K562 (cell line): ENCODE data around the gene ARHGAP4. TPM values are rescaled to one million over a fixed set of nuclear protein-coding genes. Genes with fewer than 3 reads are reported as not detected.

ENCODE experiments used
- ATAC-seq: fragments of 200-7000 bp; cut with Tn5 transposase; 3 replicates; pipeline ENCODE4 v1.9.1; 2020; ENCODE audit warnings: moderate library complexity
- BruUV-seq: library from RNA; stranded (reverse); fragments of 400-500 nt; replicated peaks from 2 replicates; lab custom pipeline; 2021; lab: Mats Ljungman, UMichigan
- CTCF ChIA-PET: fragments of 300-600 bp; formaldehyde crosslinking; extraction: SDS; loops from one replicate; lab custom pipeline; 2021; ENCODE audit warnings: low intra/inter-chr PET ratio; lab: Yijun Ruan, JAX
- POLR2A ChIA-PET: fragments of 300-600, 350-650 bp; sonication (Branson Sonifier 250); formaldehyde crosslinking; extraction: SDS; loops from one replicate; lab custom pipeline; 2021; ENCODE audit warnings: antibody characterized with exemption, inconsistent platforms; lab: Yijun Ruan, JAX
- DNase-seq, 4 experiments: peaks; one replicate each; pipeline versions ENCODE4 v3.0.0 to v3.0.0-alpha.2; 2011 to 2018; ENCODE audit warnings: low spot score in 3 of 4, mixed read lengths in 3 of 4; ENCODE audit errors: extremely low read depth in 1 of 4
- FAIRE-seq: peaks from 2 replicates; lab custom pipeline; 2011; peaks lifted over from hg19 to GRCh38; lab: Jason Lieb, UNC
- H2AFZ ChIP-seq: 2 replicates; pipeline ENCODE4 v1.6.0; 2011; ENCODE audit warnings: low read depth, low read length, control low read depth, inconsistent platforms
- H3K27ac ChIP-seq: fragments of 200-600 bp; 3 replicates; pipeline ENCODE4 v1.8.0; 2011; ENCODE audit warnings: low read depth, mild to moderate bottlenecking, control low read depth, inconsistent platforms, low read length, moderate library complexity, mixed read lengths; ENCODE audit errors: extremely low read depth
- H3K27me3 ChIP-seq, 2 experiments: fragments of 300-600 bp in 1 of 2; 2 replicates in 1 of 2; 3 replicates in 1 of 2; pipeline versions ENCODE4 v1.6.0 to v1.8.0; 2011; ENCODE audit warnings: inconsistent platforms in 2 of 2, low read length in 2 of 2, mild to moderate bottlenecking in 1 of 2, mixed read lengths in 1 of 2, moderate library complexity in 1 of 2; ENCODE audit not compliant: control insufficient read depth in 2 of 2, insufficient read depth in 2 of 2
- H3K36me3 ChIP-seq: fragments of 300-600 bp; 3 replicates; pipeline ENCODE4 v1.8.0; 2011; ENCODE audit warnings: mild to moderate bottlenecking, low read length, inconsistent platforms; ENCODE audit not compliant: control insufficient read depth, insufficient read depth
- H3K4me1 ChIP-seq, 2 experiments: fragments of 200-600 bp in 1 of 2; replicated peaks in 1 of 2; 2 replicates in 1 of 2; 3 replicates in 1 of 2; pipeline versions ENCODE4 v1.5.1 to v1.8.0; 2011; ENCODE audit warnings: inconsistent platforms in 2 of 2, low read length in 2 of 2, mild to moderate bottlenecking in 1 of 2, mixed read lengths in 1 of 2, moderate library complexity in 1 of 2; ENCODE audit not compliant: control insufficient read depth in 2 of 2, insufficient read depth in 2 of 2
- H3K4me2 ChIP-seq: 2 replicates; pipeline ENCODE4 v1.6.1; 2011; ENCODE audit warnings: low read length, control low read depth, inconsistent platforms, mixed read lengths; ENCODE audit not compliant: insufficient read depth
- H3K4me3 ChIP-seq: fragments of 200-600 bp; sonication (generic), shearing (Covaris generic); 2 replicates; pipeline ENCODE4 v1.5.1; 2016; ENCODE audit warnings: control low read depth, inconsistent platforms
- H3K79me2 ChIP-seq: fragments of 200-600 bp; 3 replicates; pipeline ENCODE4 v1.8.0; 2011; ENCODE audit warnings: low read length, inconsistent platforms; ENCODE audit not compliant: control insufficient read depth, insufficient read depth
- H3K9ac ChIP-seq, 2 experiments: 2 replicates each; pipeline versions ENCODE4 v1.6.0 to v1.6.1; 2011; ENCODE audit warnings: low read depth in 2 of 2, low read length in 2 of 2, control low read depth in 1 of 2, inconsistent platforms in 1 of 2, mild to moderate bottlenecking in 1 of 2, mixed read lengths in 1 of 2; ENCODE audit not compliant: insufficient read depth in 1 of 2
- H3K9me1 ChIP-seq: one replicate; pipeline ENCODE4 v1.6.0; 2011; ENCODE audit warnings: inconsistent platforms, mild to moderate bottlenecking, low read length, moderate library complexity; ENCODE audit not compliant: control insufficient read depth, insufficient read depth
- H3K9me3 ChIP-seq: replicated peaks from 2 replicates; pipeline ENCODE4 v1.5.1; 2011; ENCODE audit warnings: low read depth, low read length, inconsistent platforms; ENCODE audit not compliant: control insufficient read depth, insufficient read depth
- H4K20me1 ChIP-seq: replicated peaks from 2 replicates; pipeline ENCODE4 v1.6.1; 2011; ENCODE audit warnings: low read length, inconsistent platforms, mixed read lengths; ENCODE audit not compliant: control insufficient read depth, insufficient read depth
- CCAR2 ChIP-seq: fragments of 200-400 bp; formaldehyde crosslinking; IDR thresholded peaks from 2 replicates; pipeline ENCODE4 v1.6.1; 2017; ENCODE audit warnings: mild to moderate bottlenecking, low read depth, low read length
- ILF3 ChIP-seq: fragments of 450-650 bp; IDR thresholded peaks from 2 replicates; pipeline ENCODE4 v1.6.1; 2018; ENCODE audit warnings: antibody characterized with exemption, mild to moderate bottlenecking, moderate library complexity, borderline replicate concordance
- NR3C1 ChIP-seq: sonication (generic); formaldehyde crosslinking; IDR thresholded peaks from 2 replicates; pipeline ENCODE4 v1.8.1; 2022; ENCODE audit warnings: missing genetic modification reagents
- POLR2G ChIP-seq: fragments of 200-400 bp; formaldehyde crosslinking; IDR thresholded peaks from 2 replicates; pipeline ENCODE4 v1.6.1; 2017; ENCODE audit warnings: low read depth, mild to moderate bottlenecking, antibody characterized with exemption, low read length, moderate library complexity
- ZC3H4 ChIP-seq: sonication (generic); formaldehyde crosslinking; IDR thresholded peaks from 2 replicates; pipeline ENCODE4 v1.9.0; 2021; ENCODE audit warnings: missing genetic modification reagents, borderline replicate concordance
- ZNF644 ChIP-seq: fragments of 200-800 bp; sonication (Bioruptor generic); IDR thresholded peaks from 2 replicates; pipeline ENCODE4 v1.6.1; 2016; ENCODE audit warnings: low read depth, missing genetic modification characterization, missing compliant biosample characterization
- WGBS: fragments of 100-300 bp; shearing (Covaris generic); methylation state at CpG from one replicate; pipeline ENCODE4 v1.1.6; 2016; ENCODE audit warnings: low coverage, mixed read lengths; ENCODE audit not compliant: insufficient coverage; ENCODE audit errors: missing lambda C conversion rate; 5-methylcytosine and 5-hydroxymethylcytosine counted together
- in situ Hi-C: fragments of 300-500 bp; cut with MboI; formaldehyde crosslinking; loops from 4 replicates; pipeline ENCODE4 v1.15.0; 2018; ENCODE audit warnings: inconsistent platforms, mixed read lengths
- intact Hi-C: fragments of 100-400 bp; cut with micrococcal nuclease; formaldehyde crosslinking; loops from 2 replicates; pipeline ENCODE4 v1.14.2; 2022
- polyA plus RNA-seq, 8 experiments: library from polyadenylated mRNA; depleted of rRNA in 4 of 8; stranded (reverse) in 5 of 8; unstranded in 3 of 8; fragments of >200 nt; fragmentation: Nextera tagmentation in 2 of 8; fragmentation: Illumina TruSeq in 1 of 8; extraction: Ambion mirVana in 2 of 8; extraction: Trizol in 1 of 8; gene quantifications; 2 replicates each; pipeline versions ENCODE4 v1.2.1 to v1.2.3, GENCODE V29; 2011 to 2014; ENCODE audit warnings: inconsistent platforms in 1 of 8, missing spikeins in 1 of 8
- total RNA-seq, 7 experiments: library from RNA; depleted of rRNA in 6 of 7; stranded (reverse); fragments of >200 nt in 6 of 7; fragmentation: Illumina TruSeq in 2 of 7; extraction: Trizol in 2 of 7; gene quantifications; 2 replicates each; pipeline versions ENCODE4 v1.2.1 to v1.2.3, GENCODE V29; 2011 to 2021; ENCODE audit warnings: low replicate concordance in 1 of 7

The ARHGAP4 gene
- total and polyA plus RNA-seq, 9 of the 15 experiments (the other 6 are each of a cell fraction or from before 2014, with no cell fraction given): 0.30 to 81.8 (median 13.5) TPM

DNA sequence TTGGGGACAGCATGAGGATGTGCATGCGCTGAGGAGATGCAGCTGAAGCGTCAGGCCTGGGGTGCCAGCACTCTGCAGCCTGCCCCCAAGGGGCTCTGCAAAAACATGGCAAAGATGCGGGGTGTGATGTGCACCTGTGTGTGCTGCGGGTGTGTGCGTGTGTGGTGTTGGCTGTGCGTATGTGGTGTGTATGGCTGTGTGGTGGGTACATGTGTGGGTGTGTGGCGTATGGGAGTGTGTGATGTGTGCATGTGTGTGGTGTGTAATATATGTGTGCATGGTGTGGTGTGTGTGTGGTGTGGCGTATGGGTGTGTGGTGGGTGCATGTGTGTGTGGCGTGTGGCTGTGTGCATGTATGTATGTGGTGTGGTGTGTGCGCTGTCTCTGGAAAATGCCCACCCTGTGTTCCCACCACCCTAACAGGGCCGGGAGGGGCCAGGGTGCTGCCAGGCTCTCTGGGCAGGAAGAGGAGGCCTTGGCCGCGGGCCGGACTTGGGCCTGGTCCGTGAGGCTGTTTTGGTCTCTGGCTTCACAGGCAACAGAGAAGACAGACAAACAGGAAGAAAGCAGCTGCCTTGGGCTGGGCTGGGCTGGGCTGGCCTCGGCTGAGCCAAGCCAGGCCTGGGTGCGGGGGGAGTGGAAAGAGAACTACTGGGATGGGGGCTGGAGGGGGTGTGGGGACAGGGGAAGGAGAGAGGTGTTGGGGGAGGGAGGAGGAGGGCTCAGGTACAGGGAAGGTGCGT lies 22.7 kb downstream of the ARHGAP4 start:
- in situ Hi-C loops: no loop called here

DNA sequence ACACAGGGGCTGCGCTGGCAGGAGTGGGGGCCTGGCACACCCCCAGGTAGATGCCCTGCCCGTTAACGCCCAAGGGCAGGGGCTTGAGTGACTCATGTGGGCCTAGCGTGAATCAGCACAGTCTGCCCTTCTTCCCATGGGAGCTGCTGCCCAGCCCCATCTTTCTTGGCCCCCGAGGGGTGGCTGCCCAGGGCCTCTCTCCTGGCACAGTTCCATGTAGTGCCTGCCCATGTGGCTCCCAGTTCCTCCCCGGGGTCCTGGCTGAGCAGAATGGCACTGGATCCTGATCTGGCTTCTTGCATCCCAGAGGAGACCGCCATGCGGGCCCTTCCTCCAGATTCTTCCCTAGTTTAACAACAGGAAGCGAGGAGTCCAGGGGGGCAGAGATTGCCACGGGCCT lies 23.7 kb downstream of the ARHGAP4 start:
- Histone ChIP-seq H3K36me3 (no peaks in the 10 kb centered on the region), H3K27me3 (no peaks in the 10 kb centered on the region; a peak in 1 of 5 replicates), H3K79me2 (no peaks in the 10 kb centered on the region), H4K20me1 (no peaks in the 10 kb centered on the region), H3K4me2 (no peak overlapping the region), H3K9ac (no peak overlapping the region), H3K9me1 (no peaks in the 10 kb centered on the region), H2AFZ (no peak overlapping the region), H3K9me3 (no peaks in the 10 kb centered on the region), H3K4me3 (no peak overlapping the region), H3K4me1 (peaks cover 24 to 61% of the 10 kb centered on the region in 2 experiments), H3K27ac (no peak overlapping the region)
- intact Hi-C loops (no loop called here), in situ Hi-C loops (no loop called here)
- TF ChIP-seq POLR2G (peak; percentile 36; the same call in 1 of the 2 replicates), ILF3 (no peak)
- ATAC-seq (no peak), FAIRE-seq (no peak), DNase-seq (no peak)
- CTCF ChIA-PET: no interaction called here
- POLR2A ChIA-PET: no interaction called here
- 42% methylated on average over 7 of the region's 10 CpGs for WGBS
- no TSS peak for BruUV-seq

More for the DNA sequence above, 22.7 kb downstream of the ARHGAP4 start:
- peaks cover 17 to 67% of the 10 kb centered on the region in 2 experiments for H3K4me1 ChIP-seq
- peak overlapping the region in 1 of 2 experiments; percentile 55; a peak in 1 of 4 replicates for H3K9ac ChIP-seq
- ATAC-seq: peak; percentile 16
- CTCF ChIA-PET: no interaction called here
- no peaks in the 10 kb centered on the region for H3K79me2 ChIP-seq
- intact Hi-C loops: no loop called here
- BruUV-seq: no TSS peak
- H4K20me1 ChIP-seq: no peaks in the 10 kb centered on the region
- TF ChIP-seq ZC3H4: 0 out of 2 replicates have a peak, but pooled peaks have one; percentile 35
- no peak for TF ChIP-seq ZNF644 (tag)
- 0 out of 2 replicates have a peak, but pooled peaks have one; percentile 16 for TF ChIP-seq NR3C1
- peak; percentile 64 for TF ChIP-seq POLR2G
- 0 out of 2 replicates have a peak, but pooled peaks have one; percentile 67 for TF ChIP-seq CCAR2
- TF ChIP-seq, all 486 proteins: peak for 4
- WGBS: 62% methylated on average over 10 of the region's 18 CpGs
- no peak overlapping the region for H3K27ac ChIP-seq
- POLR2A ChIA-PET: no interaction called here
- no peak for FAIRE-seq
- no peaks in the 10 kb centered on the region; a peak in 1 of 5 replicates for H3K27me3 ChIP-seq
- H3K36me3 ChIP-seq: no peaks in the 10 kb centered on the region
- H2AFZ ChIP-seq: no peak overlapping the region
- H3K9me1 ChIP-seq: no peaks in the 10 kb centered on the region
- H3K4me2 ChIP-seq: no peak overlapping the region
- no peak overlapping the region for H3K4me3 ChIP-seq
- H3K9me3 ChIP-seq: no peaks in the 10 kb centered on the region
- no peak for DNase-seq
